ENCODE data around the gene MISP.

DNA sequence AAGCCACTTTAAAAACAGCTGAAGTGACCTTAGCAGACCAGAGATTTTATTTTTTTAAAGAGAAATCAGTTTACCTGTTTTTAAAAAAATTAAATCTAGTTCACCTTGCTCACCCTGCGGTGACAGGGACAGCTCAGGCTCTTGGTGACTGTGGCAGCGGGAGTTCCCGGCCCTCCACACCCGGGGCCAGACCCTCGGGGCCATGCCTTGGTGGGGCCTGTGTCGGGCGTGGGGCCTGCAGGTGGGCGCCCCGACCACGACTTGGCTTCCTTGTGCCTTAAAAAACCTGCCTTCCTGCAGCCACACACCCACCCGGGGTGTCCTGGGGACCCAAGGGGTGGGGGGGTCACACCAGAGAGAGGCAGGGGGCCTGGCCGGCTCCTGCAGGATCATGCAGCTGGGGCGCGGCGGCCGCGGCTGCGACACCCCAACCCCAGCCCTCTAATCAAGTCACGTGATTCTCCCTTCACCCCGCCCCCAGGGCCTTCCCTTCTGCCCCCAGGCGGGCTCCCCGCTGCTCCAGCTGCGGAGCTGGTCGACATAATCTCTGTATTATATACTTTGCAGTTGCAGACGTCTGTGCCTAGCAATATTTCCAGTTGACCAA lies 60.1 kb downstream of the MISP start:
- TF ChIP-seq, protein P1, sequence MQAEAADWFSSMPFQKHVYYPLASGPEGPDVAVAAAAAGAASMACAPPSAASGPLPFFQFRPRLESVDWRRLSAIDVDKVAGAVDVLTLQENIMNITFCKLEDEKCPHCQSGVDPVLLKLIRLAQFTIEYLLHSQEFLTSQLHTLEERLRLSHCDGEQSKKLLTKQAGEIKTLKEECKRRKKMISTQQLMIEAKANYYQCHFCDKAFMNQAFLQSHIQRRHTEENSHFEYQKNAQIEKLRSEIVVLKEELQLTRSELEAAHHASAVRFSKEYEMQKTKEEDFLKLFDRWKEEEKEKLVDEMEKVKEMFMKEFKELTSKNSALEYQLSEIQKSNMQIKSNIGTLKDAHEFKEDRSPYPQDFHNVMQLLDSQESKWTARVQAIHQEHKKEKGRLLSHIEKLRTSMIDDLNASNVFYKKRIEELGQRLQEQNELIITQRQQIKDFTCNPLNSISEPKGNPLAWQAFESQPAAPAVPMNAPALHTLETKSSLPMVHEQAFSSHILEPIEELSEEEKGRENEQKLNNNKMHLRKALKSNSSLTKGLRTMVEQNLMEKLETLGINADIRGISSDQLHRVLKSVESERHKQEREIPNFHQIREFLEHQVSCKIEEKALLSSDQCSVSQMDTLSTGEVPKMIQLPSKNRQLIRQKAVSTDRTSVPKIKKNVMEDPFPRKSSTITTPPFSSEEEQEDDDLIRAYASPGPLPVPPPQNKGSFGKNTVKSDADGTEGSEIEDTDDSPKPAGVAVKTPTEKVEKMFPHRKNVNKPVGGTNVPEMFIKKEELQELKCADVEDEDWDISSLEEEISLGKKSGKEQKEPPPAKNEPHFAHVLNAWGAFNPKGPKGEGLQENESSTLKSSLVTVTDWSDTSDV (CRISPR knock-in tag; IDR thresholded peaks at IDR 0.05): no peak
- TF ChIP-seq, protein P2, sequence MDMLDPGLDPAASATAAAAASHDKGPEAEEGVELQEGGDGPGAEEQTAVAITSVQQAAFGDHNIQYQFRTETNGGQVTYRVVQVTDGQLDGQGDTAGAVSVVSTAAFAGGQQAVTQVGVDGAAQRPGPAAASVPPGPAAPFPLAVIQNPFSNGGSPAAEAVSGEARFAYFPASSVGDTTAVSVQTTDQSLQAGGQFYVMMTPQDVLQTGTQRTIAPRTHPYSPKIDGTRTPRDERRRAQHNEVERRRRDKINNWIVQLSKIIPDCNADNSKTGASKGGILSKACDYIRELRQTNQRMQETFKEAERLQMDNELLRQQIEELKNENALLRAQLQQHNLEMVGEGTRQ (IDR thresholded peaks at IDR 0.05; ENCODE audit: low read depth, low read length): no peak
- TF ChIP-seq, protein P2 (CRISPR knock-in tag; IDR thresholded peaks at IDR 0.05; ENCODE audit: borderline replicate concordance): no peak
- TF ChIP-seq, protein P3, sequence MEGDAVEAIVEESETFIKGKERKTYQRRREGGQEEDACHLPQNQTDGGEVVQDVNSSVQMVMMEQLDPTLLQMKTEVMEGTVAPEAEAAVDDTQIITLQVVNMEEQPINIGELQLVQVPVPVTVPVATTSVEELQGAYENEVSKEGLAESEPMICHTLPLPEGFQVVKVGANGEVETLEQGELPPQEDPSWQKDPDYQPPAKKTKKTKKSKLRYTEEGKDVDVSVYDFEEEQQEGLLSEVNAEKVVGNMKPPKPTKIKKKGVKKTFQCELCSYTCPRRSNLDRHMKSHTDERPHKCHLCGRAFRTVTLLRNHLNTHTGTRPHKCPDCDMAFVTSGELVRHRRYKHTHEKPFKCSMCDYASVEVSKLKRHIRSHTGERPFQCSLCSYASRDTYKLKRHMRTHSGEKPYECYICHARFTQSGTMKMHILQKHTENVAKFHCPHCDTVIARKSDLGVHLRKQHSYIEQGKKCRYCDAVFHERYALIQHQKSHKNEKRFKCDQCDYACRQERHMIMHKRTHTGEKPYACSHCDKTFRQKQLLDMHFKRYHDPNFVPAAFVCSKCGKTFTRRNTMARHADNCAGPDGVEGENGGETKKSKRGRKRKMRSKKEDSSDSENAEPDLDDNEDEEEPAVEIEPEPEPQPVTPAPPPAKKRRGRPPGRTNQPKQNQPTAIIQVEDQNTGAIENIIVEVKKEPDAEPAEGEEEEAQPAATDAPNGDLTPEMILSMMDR (CRISPR knock-in tag; IDR thresholded peaks at IDR 0.05): no peak
- TF ChIP-seq CEBPB (IDR thresholded peaks at IDR 0.05; ENCODE audit: borderline replicate concordance, low read depth, low read length): no peak
- TF ChIP-seq ZNF660 (CRISPR knock-in tag; IDR thresholded peaks at IDR 0.05; ENCODE audit: borderline replicate concordance, low read depth): no peak

Data from HepG2 (cell line).